HG03442 (cell line): Measurements from ENCODE around the gene SFT2D3.

Source experiments
- ATAC-seq: cut with Tn5 transposase; IDR thresholded peaks from one replicate; pipeline ENCODE4 v1.9.1; 2021; ENCODE audit warnings: mild to moderate bottlenecking, moderate library complexity; ENCODE audit not compliant: unreplicated experiment

Gene SFT2D3, protein sequence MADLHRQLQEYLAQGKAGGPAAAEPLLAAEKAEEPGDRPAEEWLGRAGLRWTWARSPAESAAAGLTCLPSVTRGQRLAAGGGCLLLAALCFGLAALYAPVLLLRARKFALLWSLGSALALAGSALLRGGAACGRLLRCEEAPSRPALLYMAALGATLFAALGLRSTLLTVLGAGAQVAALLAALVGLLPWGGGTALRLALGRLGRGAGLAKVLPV

DNA sequence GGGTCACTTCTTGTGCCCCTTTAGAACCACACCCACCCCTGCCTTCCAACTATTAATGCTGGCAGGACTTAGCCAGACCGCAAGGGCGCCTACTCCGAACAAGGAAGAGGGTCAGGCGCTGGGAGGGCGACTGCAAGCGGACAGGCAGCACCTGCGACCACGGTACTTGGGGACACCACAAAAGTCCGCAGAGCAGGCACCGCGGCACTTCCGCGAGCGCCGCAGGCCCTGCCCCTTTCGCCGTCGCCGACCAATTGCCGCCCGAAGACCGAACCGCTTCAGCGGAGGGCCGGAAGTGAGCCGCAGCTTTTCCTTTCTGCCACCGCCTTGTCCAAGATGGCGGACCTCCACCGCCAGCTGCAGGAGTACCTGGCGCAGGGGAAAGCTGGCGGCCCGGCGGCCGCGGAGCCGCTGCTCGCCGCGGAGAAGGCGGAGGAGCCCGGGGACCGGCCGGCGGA is at the start of gene SFT2D3:
SFT2D3 (plus strand) TSS at position 305 of the 458 bp plus-strand sequence; CDS start at position 337, 32 bp downstream.
- ATAC-seq = peak; percentile 66

DNA sequence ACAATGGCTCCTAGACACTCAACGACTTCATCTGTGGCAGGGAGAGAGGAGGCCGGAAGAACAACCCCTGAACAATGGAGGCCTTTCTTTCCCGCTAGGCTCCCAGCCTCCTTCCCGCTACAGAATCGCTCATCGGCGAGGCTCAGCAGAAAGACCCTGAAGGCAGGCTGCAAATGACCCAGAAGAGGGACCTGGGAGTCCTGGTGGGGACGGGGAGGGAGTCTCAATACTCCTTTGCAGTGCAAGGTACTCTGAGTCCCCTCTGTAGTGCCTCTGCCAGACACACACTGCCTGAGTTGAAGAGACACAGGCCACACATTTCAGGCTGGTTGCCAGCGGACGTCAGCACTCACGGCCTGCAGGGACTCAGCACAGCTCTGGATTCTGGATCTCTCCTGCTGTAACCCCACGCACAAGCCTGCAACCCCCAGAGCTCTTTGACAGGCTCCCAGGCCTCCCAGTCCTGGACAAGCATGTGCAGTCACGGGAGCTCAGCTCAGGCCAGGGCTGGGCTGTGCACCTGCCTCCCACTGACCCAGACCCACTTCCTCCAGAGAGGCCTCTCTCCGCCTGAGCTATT is 49.2 kb upstream of the SFT2D3 start:
- ATAC-seq = no peak

DNA sequence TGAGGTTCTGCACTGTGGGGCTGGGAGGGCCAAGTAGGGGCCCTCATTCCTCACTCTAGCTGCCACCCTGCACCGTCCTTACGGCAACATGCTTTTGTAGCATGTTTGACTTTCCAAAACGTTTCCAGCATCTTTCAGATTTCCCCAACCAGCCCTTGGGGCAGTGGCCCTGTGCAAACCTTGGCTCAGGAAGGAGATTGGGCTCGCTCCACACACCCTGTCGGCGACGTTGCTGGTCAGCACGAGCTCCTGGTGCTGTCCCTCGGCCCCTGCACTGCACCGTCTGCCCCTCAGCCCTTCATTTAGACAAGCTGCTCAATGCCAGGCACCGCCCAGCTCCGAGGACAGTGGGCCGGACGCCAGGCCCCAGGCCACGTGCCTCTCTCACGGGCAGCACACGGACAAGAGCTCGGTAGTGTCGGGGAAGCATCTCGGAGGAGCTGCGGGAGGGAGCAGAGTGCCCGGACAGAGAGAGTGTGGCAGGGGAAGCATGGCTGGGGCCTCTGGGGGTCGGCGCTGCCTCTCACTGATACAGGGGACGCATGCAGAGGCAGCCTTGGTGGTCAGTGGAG is 48.4 kb upstream of the SFT2D3 start:
- ATAC-seq = no peak

DNA sequence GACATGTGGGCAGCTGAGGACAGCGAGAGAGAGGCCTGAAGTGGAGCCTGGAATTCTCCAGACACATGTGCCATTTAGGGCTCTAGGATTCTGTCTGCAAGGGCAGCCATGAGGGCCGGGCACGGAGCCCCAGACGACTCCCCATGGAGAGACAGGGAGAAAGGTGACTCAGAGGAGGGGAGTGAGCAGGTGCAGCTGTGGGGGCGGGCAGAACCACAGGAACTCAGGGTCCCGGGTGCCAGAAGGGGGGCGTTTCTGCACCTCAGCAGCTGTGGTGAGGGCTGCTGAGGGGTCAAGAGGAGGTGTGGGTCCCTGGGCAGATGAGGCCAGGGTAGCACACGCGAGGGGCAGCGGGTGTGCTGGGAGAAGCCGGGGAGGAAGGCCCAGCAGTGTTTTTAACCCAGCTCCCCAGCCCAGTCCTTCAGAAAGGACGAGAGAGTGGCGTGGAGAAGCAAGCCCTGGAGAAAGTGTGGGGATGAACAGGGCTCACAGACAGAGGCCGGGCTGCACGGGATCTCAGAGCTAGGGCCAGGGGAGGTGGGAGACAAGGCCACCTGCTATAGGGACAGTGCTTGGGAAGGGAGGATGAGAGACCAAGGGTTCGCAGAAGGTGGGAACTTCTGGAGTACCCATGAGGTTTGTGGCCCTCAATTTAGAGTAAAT is 47.7 kb upstream of the SFT2D3 start:
- no peak for ATAC-seq

DNA sequence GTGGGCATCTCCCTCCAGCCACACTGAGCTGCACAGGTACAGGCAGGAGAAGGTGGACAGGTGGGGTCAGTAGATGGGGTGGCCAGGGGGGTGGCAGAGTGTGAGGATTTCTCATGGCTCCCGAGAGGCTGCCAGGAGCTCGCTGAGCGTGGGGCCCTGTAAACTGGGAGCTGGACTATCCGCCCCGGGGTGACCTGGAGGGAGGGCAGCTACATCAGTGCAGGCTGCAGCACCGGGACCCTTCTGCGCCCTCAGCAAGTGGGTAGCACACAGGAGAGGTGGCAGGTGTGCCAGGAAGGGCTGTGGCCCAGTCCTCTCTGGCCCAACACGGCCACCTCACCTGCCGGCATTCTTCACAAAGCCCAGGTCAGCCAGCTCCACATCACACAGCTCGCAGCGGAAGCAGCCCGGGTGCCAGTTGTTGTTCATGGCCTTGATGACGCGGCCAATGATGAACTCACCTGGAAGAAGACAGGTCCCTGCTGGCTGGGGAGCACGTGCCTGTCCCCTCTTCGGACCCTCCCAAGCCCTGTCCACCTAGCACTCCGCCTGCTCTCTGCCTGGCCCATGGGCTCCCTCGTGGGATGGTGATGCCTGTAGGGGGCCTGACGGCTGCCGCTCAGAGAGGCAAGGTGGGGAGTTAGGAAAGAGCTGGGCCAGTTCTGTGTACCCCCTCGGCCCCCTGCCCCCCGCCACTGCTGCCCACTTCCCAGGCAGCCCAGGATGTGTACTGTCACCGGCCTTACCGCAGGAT is 47.0 kb upstream of the SFT2D3 start:
- no peak for ATAC-seq

DNA sequence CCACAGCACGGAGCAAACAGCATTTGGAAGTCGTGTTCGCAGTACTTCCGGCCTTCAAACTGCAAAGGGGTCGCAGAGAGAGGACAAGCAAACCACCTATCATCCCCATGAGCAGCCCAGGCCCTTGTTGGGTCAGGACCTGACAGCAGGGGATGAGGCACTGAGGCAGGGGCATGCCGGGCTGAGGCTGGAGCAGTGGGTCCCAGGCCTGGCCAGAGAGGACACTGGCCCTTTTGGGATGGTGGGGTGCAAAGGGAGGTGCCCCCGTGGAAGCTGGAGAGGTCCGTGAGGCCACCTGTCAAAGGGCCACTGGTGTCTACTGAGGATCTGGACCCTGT is 46.5 kb upstream of the SFT2D3 start:
- ATAC-seq = no peak

DNA sequence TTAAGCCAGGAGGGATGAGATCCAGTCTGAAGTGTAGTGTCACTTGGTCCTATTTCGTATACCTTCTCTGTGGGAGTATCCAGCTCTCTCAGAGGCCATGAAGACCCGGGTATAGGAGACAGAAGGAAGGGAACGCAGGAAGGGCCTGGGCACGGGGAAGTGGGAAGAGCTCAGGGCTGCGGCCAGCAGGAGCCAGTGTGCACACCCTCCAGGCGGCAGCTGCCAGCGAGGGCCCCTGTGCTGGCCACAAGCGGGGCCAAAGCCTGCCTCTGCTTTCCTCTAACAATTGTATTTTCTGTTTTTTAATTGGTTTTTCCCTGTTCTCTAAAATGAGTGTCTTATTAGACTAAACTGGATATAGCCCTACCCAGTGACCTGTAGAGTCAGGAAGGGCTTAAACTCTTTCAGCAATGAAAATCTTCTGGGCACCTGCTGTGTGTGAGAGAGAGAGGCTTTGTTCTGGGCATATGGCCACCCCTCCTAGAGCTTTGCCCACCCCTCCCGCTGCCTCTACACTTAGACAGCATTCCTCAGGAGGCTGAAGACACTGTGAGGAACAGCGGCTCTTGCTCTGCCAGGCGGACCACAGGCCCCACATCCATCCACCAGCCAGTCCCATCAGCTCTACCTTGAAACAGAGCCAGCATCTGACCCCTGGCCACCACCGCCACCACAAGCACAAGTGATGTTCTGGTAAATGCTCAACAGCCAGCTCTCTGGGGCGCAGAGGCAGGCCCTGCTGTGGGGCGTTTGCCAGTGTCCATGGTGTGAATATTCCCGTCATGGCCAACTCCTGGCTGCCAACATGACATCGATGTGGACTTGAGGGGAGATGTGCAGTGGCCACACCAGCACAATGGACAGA is 45.9 kb upstream of the SFT2D3 start:
- ATAC-seq = no peak

DNA sequence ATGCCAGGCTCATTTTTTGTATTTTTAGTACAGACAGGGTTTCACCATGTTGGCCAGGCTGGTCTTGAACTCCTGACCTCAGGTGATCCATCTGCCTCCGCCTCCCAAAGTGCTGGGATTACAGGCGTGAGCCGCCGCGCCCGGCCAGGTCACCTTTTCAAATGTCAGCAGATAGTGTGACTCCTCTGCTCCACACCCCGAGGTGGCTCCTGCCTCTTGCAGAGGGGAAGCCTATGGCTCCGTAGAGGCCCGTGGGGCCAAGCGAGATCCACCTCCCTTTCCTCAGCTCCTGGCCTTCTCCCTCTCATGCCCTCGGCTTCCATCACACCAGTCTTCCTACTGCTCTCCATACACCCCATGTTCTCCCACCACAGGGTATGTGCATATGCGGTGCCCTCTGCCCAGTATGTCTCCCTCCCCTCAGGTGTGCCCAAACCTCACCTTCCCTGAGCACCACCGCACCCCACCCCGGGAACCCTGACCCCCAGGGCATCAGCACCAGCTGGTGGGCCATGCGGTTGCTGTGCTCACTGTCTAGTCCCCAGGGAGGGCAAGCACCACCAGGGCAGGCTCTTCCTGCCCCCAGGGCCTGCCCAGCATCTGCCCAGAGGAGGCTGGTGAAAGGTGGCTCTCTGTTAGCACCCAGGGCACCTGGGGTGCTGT is 44.6 kb upstream of the SFT2D3 start:
- no peak for ATAC-seq

DNA sequence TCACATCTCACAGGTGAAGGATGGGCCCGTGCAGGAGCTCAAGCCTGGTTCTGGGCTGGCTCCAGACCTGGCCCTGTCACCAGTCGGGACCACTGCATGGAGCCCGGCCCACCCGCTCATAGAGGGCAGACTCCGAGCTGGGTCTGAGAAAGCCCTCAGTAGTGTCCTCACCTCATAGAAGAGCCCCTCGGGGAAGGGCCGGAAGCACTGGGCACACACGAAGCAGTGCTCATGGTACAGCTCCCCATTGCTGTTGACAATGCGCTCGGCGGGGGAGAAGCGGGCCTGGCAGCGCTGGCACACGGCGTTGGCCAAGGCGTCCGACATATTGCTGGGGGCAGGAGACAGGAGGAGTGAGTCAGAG is 44.1 kb upstream of the SFT2D3 start:
- ATAC-seq = no peak

DNA sequence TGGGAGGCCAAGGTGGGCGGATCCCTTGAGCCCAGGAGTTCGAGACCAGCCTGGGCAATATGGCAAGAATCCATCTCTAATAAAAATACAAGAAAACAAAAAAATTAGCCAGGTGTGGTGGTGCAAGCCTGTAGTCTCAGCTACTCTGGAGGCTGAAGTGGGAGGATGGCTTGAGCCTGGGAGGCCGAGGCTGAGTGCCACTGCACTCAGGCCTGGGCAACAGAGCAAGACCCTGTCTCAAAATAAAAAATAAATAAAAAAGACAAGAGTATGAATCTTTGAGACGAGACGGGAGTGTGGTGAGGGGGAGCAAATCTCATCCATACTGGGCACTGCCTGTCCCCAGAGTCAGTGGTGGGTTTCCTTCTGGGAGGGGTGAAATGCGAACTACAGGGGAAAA is 43.2 kb upstream of the SFT2D3 start:
- ATAC-seq = no peak

DNA sequence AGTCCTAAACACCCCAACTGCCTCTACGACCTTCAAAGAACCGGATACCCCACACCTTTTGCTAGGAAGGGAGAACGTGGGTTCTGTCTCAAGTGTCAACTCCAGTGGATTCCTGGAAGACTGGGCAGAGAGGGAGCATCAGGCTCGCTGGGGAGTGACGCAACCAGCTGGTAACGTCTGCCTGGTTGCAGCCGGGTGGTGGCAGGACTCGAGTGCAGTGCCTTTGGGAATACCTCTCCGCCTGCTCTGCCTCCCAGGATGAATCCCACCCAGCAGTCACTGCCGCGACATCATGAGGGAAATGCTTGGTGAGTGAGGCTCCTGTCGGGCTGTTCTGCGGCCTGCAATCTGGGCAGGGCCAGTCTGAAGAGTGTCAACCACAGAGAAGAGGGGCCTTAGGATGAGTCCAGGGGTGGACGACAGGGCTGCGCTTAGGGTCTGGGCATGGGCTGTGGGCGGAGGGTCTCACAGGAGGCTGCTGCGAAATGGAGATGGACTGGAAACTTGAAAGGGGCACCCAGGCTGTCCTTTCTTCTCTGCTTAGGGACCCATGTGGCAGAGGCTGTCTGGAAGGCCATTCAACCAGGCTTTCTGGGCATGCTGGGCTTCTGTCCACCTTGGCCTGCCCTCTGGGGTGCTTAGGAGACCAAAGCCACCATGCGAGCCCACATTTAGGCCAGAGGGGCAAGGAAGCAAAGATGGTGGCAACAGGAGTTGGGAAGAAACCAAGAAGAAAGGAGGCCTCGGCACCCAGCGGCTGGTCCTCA is 42.5 kb upstream of the SFT2D3 start:
- ATAC-seq = no peak

DNA sequence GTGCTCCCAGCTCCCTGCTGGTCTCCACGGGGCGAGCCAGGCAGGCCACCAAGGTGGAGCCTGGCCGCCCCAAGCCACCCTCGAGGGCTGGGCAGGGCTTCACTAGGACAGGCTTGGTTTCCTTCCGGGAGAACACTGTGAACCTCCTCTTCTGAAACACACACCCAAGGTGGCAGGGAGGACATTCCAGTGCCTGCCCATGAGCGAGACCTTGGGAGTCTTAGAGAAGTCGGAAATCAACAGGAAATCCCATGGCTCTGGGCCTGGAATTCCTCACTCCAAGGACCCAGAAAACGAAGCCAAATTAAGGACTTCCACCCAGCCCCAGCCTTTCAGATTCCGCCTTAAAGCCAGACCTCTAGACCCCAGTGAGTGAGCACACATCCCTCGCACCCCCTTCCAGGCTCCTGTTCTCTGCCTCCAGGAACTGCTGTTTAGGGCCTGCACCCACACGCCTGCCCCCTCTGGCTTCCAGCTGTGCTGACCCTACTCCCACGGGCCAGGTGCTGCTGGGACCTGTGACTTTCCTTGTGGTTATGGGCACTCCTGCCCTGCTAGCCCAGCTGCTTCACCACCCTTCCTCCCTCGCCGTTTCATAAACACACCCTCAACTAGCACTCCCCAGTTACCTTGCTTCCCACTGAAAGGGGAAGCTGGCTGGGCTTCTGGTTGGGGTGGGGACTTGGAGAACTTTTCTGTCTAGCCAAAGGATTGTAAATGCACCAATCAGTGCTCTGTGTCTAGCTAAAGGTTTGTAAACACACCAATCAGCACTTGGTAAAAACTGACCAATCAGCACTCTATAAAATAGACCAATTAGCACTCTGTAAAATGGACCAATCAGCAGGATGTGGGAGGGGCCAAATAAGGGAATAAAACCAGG is 41.6 kb upstream of the SFT2D3 start:
- ATAC-seq = no peak

DNA sequence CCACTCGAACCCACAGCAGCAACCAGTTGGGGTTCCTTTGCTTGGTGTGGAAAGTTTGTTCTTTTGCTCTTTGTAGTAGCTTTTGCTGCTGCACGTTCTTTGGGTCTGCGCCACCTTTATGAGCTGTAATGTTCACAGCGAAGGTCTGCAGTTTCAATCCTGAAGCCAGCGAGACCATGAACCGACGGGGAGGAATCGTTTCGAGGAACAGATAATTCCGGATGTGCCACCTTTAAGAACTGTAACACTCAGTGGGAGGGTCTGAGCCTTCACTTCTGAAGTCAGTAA is 41.1 kb upstream of the SFT2D3 start:
- no peak for ATAC-seq

DNA sequence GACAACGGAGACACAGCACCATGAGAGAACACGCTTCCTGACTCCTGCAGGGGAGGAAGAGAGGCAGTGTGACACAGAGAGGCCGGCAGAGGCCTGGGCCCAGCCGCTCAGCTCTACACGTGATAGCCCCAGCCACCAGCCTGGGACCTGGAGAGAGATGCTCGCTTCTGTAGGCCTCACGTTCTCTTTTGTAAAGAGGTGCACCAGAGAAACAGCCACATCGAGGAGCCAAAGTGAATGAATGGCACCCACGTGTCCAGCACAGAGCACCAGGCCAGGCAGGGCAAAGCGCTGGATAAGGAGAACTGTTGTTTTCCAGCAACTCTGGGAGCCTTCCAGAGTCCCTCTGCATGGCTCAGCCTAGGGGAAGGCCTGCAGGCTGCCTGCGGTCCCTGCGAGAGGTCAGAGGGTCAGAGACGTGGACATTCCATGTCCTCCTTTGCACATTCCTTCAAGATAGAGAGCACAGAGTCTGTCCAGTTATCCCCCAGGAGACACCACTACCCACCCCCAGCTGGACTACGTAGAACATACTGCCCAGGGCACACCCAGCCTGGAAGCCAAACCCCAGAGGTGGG is 40.1 kb upstream of the SFT2D3 start:
- ATAC-seq = no peak

DNA sequence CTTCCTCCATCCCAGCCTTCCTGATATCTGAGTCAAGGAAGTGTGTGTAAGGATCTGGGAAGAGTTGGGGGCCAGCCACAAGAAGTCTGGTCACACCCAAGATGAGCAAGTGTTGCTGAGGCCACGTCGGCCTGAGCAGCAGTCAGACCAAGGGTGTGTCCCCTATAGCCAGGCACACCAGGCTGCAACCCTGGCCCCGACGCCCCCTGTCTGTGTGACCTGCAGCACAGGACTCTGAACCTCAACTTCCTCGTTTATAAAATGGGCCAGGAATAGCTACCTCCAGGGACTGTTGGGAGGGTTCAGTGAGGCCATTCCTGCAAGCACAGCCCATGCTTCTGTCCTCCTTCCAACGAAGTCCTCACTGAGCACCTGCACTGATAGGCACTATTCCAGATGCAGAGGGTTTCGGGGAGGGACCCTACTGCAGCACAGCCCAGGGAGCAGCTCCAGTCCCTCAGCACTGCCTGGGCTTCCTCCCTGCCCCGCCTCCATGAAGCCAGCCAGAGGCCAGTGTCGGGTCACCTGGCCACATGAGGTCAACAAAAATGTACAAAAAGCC is 39.3 kb upstream of the SFT2D3 start:
- no peak for ATAC-seq

DNA sequence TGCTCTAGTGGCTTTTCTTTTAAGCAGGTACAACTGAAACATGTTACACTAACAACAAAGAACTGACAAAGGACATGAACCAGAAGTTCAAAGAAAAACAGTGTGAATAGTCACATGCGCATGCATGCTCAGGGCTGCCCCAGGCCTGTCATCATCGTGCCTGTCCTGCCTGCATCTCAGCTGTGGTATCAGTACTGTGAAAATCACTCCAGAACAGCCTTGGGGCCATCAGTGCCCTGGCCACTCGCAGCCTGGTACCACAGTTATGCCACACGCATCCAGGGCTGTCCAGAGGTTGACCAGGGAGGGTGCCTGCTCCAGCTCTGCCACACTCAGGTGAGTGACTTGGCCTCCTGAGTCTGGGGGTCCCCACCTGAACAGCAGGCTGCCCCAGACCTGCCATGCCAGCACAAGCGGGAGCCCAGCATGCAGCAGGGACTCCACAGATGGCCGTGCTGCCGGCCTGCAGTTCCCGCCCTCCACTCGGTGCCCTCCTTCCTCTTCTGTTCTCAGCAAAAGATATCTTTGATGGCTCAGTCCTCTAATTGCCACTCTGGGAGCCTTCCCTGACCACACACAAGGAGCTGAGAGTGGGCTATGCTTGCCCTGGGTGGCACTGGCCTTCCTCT is 38.2 kb upstream of the SFT2D3 start:
- no peak for ATAC-seq

DNA sequence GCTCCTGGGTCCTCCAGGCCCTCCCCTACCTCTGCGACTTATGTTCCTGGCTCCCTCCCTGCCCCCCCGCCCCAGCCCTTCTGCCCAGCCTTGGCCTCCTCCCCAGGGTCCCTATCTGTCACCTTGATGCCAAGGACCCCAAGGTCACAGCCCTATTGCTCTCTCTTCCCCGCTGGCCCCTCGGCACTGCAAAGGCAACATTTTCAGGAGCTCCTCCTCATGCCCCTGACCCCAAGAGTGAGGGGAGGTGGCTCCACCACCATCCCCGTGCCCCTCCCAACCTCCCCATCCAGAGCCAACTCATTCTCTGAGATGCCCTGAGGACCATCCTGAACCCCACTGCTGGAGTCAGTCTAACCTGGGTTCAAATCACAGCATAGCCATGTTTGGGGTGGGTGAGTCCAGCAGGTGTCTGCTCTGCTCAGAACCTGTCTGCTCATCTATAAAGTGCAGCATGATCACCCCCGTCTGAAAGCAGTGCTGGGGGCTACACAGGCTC is 37.7 kb upstream of the SFT2D3 start:
- ATAC-seq = no peak
